Measurements from ENCODE around the gene ROR1.
A peak's percentile ranks its signal among the peaks of the same experiment; 100 is the strongest.

ROR1 gene

DNA sequence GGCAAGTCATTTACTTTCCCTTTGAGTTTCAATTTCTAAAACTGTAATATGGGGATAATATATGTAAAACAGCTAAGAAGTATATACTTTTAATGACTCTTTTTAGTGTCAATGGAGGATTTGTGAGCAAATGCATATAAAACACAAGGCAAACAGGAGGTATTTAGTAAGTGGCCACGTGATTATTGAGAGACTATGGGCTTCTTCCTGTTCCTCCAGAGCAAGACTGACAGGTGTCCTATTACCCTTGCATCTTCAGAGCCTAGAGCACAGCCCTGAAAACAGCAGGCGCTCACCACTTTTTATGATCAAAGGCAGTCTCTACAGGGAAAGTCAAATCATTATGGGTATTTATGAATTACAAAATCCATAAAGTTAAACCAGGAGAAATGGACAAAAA, 941 bp upstream of the ROR1 start:
- in situ Hi-C loops (cut with MboI; ENCODE audit: low sequenced_read_pairs, unreplicated experiment), result no loop called here
- TF ChIP-seq, protein P1, sequence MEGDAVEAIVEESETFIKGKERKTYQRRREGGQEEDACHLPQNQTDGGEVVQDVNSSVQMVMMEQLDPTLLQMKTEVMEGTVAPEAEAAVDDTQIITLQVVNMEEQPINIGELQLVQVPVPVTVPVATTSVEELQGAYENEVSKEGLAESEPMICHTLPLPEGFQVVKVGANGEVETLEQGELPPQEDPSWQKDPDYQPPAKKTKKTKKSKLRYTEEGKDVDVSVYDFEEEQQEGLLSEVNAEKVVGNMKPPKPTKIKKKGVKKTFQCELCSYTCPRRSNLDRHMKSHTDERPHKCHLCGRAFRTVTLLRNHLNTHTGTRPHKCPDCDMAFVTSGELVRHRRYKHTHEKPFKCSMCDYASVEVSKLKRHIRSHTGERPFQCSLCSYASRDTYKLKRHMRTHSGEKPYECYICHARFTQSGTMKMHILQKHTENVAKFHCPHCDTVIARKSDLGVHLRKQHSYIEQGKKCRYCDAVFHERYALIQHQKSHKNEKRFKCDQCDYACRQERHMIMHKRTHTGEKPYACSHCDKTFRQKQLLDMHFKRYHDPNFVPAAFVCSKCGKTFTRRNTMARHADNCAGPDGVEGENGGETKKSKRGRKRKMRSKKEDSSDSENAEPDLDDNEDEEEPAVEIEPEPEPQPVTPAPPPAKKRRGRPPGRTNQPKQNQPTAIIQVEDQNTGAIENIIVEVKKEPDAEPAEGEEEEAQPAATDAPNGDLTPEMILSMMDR (IDR thresholded peaks at IDR 0.05; ENCODE audit: borderline replicate concordance, control extremely low read depth, extremely low read depth, insufficient read depth, missing control alignments), result no peak
- no peak for DNase-seq (ENCODE audit: low spot score)

DNA sequence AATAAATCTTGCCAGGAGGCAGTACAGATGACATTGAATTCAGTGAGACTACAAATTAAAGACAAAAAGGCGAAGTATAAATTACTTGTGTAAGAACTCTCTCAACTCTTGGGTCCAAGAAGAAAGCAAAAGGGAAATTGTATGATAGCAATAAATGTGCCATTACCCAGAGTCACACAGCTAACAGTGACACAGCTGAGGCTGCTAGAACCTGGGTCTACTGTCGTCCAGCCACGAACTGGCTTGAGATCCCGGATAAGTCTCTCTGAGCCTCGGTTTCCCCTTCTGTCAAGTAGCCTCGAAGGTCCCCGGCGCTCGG, 362 bp upstream of the ROR1 start:
- TF ChIP-seq, protein P1 (IDR thresholded peaks at IDR 0.05; ENCODE audit: borderline replicate concordance, control extremely low read depth, extremely low read depth, insufficient read depth, missing control alignments), result no peak
- DNase-seq (ENCODE audit: low spot score), result no peak
- in situ Hi-C loops (cut with MboI; ENCODE audit: low sequenced_read_pairs, unreplicated experiment), result no loop called here

DNA sequence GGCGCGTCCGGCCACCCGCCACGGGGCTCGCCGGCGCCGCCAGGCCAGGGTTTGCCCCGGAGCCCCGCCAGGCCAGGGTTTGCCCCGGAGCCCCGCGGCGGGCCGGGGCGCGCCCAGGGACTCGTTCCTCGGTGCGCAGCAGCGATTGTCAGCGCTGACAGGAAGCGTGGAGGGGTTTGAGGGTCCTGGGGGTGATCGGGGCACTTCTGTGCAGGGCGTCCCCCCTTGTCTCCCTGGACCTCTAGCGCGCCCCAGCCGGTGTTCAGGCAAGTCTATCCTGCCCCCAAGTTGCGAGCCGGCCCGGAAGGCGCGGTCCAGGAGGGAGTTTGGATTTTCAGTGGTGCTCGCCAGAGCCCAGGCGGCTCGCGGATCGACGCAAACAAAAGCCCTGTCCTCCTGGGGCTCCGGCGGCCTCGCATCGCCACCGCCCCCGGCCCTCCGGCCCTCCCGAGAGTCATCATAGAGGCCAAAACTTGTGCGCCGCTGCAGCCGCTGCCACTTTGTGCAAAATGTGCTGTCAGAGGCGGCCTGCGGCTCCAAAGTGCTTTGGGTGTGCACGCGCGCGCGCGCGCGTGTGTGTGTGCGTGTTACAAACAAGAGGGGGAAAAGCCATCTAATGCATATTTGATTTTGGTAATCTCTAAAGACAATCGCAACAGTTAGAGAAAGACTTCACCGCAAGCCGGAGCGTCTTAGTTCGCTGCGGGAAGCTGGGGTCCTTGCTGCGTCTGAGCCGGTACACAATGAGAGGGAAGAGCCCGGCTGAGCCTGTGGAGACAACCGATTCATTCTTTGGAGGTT, 1.0 kb downstream of the ROR1 start:
- TF ChIP-seq, protein P1 (IDR thresholded peaks at IDR 0.05; ENCODE audit: borderline replicate concordance, control extremely low read depth, extremely low read depth, insufficient read depth, missing control alignments), result no peak
- peak; percentile 35 for DNase-seq (ENCODE audit: low spot score)
- in situ Hi-C loops (cut with MboI; ENCODE audit: low sequenced_read_pairs, unreplicated experiment), result no loop called here

DNA sequence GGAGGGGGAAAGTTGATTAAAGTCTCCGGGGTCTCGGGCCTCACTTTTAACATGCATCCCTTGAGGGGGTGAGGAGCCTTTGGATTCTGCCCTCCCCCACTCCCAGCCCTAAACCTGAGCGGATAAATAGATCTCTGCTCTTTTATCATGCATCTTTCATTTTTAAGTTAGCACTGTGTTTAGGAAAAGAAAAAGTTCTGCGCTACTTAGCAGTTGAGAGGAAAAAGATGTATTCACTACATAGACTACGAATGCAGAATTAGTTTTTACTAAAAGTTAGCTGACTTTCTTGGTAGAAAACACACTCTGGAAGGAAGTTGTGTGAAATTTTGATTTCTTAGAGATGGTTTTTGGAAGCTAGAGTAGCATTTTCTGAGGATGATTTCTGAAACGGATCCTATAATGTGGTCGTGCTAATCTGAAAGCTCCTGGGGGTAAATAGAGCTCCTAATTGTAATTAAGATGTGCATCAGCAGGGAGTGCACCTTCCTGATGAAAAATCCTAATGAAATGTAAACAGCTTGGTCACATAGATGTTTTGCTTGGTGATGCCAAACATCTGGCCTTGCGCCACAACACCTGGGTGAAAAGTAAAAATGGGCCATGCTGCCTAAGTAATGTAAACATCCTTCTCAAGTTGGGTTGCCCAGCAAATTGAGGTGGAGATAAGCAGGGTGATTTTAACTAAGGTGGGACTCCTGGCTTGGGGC, 1.8 kb downstream of the ROR1 start:
- TF ChIP-seq, protein P1 (IDR thresholded peaks at IDR 0.05; ENCODE audit: borderline replicate concordance, control extremely low read depth, extremely low read depth, insufficient read depth, missing control alignments), result no peak
- no peak for DNase-seq (ENCODE audit: low spot score)
- in situ Hi-C loops (cut with MboI; ENCODE audit: low sequenced_read_pairs, unreplicated experiment), result no loop called here

DNA sequence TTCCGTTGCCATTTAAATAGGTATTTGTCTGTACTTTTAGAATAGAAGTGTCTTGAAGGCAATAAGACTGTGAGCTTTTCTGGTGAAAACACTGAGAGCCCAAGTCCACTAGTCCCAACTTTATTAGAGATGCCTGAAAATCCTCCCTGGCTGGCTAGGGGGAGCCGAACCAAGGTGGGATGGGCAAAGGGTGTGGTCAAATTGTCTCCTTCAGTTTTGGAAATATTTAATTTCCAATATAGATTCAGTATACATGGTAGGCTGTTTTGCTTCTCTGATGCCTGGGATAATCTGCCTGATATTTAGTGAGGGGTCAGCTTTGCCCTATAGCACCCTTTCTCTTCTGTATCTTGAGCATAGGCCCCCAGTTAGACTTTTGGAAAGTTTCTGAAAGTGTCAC, 3.5 kb downstream of the ROR1 start:
- TF ChIP-seq, protein P1 (IDR thresholded peaks at IDR 0.05; ENCODE audit: borderline replicate concordance, control extremely low read depth, extremely low read depth, insufficient read depth, missing control alignments), result no peak
- no peak for DNase-seq (ENCODE audit: low spot score)
- in situ Hi-C loops (cut with MboI; ENCODE audit: low sequenced_read_pairs, unreplicated experiment), result no loop called here

DNA sequence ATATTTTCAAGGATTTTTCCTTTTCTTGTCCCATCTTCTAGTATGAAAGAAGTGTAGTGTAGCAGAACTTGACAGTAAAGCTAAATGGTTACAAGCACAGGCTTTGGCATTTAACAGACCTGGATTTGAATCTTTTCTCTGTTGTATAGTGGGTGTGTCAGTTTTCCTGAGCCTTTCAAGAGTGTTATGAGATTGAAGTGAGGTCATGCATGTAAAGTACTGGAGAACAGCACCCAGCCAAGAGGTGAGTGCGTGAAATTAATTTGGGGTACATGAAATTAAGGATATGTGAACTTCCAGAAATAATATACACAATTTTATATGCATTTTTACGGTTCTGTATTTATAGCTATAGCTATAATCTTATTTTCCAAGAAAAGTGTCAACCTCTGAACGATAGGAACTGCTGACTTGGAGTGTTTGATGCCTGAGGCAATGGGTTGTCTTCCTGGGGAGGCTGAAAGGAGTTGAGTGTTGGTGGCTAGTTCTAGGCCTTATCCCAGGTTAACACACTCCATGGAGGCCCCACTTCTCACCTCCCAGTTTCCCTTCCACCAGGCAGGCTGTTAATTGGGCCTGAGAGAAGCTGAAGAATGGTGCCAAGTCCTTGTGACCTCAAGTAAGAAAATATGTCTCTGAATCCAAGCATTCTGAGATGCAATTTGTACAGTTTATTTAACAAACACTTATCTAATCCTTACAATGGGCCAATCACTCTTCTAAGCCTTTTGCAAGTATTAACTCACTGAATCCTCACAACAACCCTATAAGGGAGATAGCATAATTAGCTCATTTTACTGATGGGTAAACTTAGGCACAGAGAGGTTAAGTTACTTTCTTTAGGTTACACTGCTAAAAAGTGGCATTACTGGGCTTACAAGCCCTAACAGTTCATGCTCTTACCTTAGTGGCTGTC, 4.4 kb downstream of the ROR1 start:
- in situ Hi-C loops (cut with MboI; ENCODE audit: low sequenced_read_pairs, unreplicated experiment), result no loop called here
- TF ChIP-seq, protein P1 (IDR thresholded peaks at IDR 0.05; ENCODE audit: borderline replicate concordance, control extremely low read depth, extremely low read depth, insufficient read depth, missing control alignments), result no peak
- no peak for DNase-seq (ENCODE audit: low spot score)
